ENCODE data around the gene DAGLA. TPM values are rescaled to one million over a fixed set of nuclear protein-coding genes. Genes with fewer than 3 reads are reported as not detected.

DAGLA gene
- total RNA-seq, 1 donor from 2014 or later: 4.6 TPM

DNA sequence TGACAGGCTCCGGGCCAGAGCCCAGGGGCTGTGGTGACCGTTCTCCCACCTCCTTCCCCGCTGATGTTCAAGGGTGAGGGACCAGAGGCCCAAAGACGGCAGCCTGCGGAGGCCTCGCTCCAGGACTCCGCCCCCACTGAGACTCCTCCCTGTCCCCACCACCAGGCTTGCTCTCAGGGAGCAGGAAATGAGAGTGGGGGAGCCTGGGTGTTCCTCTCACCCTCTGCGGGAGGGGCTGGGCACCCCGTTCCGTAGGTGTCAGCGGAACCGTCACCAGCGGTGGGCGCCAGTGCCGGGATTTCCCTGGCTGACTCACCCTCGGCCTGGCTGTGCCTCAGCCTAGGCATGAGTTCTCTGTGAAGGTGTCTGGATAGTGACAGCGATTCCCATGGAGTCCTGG, 15.7 kb downstream of the DAGLA start:
- peak; percentile 72 for DNase-seq (ENCODE audit: low read depth)
- no peak overlapping the region for H3K4me3 ChIP-seq (ENCODE audit: low read depth, low read length)
- no peaks in the 10 kb centered on the region for H3K27me3 ChIP-seq (ENCODE audit: control insufficient read depth, insufficient read depth, low read length)
- peak; percentile 12 for TF ChIP-seq CTCF (IDR thresholded peaks at IDR 0.05; ENCODE audit: insufficient read depth, low read length, poor library complexity, severe bottlenecking)
- H3K36me3 ChIP-seq (ENCODE audit: control insufficient read depth, insufficient read depth, low read length): no peaks in the 10 kb centered on the region

DNA sequence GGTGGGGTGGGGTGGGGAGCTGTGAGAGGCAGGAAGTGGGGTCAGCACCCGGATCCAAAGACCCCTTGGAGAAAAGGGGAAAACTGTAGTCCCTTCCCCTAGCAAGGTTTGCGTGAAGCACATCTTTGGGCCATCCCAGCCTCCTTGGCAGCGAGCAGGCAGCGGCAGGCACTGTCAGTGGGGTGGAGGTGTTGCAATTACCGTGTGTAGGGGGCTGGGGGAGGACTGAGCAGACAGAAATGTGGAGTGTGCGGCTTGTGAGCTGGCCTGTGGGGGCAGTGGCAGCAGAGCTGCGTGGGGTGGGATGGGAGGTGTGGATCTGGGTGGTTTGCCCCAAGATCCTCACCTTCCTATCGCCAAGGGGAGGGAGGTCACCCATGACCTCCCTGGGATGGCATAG, 16.4 kb downstream of the DAGLA start:
- no peak for TF ChIP-seq CTCF (IDR thresholded peaks at IDR 0.05; ENCODE audit: insufficient read depth, low read length, poor library complexity, severe bottlenecking)
- Histone ChIP-seq H3K4me3 (ENCODE audit: low read depth, low read length) (no peak overlapping the region), H3K27me3 (ENCODE audit: control insufficient read depth, insufficient read depth, low read length) (no peaks in the 10 kb centered on the region), H3K36me3 (ENCODE audit: control insufficient read depth, insufficient read depth, low read length) (no peaks in the 10 kb centered on the region)
- no peak for DNase-seq (ENCODE audit: low read depth)

DNA sequence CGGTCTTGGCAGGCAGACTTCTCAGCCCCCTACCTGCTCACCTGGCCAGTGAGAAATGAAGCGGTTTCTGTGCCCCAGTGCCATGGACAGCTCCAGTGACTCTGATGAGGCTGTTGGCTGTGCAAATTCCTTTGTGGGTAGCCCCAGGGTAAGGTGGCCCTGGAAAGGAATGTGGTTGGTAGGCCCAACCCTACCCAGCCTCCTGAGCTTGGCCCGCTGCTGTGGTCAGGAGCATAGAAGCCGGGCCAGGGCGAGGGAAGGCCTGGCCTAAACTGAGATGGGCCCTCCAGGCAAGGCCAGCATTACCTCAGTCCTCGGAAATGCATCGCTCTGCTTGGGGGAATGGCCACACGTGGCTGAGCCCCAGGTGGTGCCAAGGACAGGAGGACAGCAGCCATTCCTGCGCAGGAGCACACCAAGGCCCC, 16.9 kb downstream of the DAGLA start:
- DNase-seq (ENCODE audit: low read depth): peak; percentile 75
- TF ChIP-seq CTCF (IDR thresholded peaks at IDR 0.05; ENCODE audit: insufficient read depth, low read length, poor library complexity, severe bottlenecking): no peak

DNA sequence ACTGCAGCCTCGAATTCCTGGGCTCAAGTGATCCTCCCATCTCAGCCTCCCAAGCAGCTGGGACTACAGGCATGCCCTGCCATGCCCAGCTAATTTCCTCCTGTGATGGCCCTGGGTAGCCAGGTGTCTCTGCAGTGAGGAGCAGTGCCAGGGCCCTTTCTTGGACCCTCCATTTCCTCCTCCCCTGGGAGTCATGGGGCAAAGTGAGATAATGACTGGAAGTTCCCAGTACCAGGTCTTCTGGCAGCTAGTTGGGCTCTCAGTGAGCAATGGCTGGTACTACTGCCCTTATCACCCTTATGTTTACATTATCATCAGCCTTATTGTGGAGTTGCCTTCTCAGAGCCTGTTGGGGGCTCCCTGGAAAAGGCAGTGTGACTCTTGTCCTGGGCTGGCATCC, 17.6 kb downstream of the DAGLA start:
- Histone ChIP-seq H3K36me3 (ENCODE audit: control insufficient read depth, insufficient read depth, low read length) (no peaks in the 10 kb centered on the region), H3K4me3 (ENCODE audit: low read depth, low read length) (no peak overlapping the region), H3K27me3 (ENCODE audit: control insufficient read depth, insufficient read depth, low read length) (no peaks in the 10 kb centered on the region)
- DNase-seq (ENCODE audit: low read depth): no peak
- no peak for TF ChIP-seq CTCF (IDR thresholded peaks at IDR 0.05; ENCODE audit: insufficient read depth, low read length, poor library complexity, severe bottlenecking)

More for the DNA sequence above, 16.9 kb downstream of the DAGLA start:
- no peaks in the 10 kb centered on the region for H3K36me3 ChIP-seq (ENCODE audit: control insufficient read depth, insufficient read depth, low read length)
- H3K27me3 ChIP-seq (ENCODE audit: control insufficient read depth, insufficient read depth, low read length): no peaks in the 10 kb centered on the region
- no peak overlapping the region for H3K4me3 ChIP-seq (ENCODE audit: low read depth, low read length)

DNA sequence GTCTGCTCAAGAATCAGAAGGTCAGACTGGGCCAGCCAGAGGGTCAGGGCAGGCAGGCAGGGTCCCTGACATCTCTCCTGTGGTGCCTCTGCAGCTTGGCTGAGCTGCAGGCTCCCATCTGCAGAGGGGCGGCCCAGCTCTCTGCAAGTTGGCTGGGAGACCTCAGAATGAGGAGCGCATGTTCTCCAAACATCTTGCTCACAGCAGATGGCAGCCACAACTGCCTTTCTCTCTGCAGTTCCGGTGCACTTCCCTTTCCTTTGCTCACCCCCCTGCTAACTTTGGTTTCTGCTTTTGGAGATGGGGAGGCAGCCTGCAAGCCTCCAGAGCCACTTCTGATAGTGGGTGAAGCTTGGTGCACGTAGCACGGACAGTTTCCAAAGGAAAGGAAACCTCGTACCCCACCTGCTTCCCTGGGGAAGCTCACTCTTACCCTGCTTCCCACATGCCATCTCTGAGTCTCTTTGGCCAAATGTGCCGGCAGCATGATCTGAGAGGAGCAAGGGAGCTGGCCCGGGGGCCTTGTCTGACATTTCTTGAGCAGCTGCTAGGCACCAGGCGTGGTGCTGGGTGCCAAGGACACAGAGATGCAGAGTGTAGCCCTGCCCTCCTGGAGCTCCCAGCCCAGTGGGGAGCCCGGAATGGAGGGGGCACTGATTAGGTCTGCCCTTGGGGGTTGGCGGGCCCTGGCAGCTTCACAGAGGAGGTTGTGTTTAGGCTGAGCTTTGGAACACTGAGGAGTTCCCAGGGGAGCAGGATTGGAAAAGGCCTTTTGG, 18.2 kb downstream of the DAGLA start:
- no peaks in the 10 kb centered on the region for H3K27me3 ChIP-seq (ENCODE audit: control insufficient read depth, insufficient read depth, low read length)
- no peaks in the 10 kb centered on the region for H3K36me3 ChIP-seq (ENCODE audit: control insufficient read depth, insufficient read depth, low read length)
- DNase-seq (ENCODE audit: low read depth): no peak
- no peak overlapping the region for H3K4me3 ChIP-seq (ENCODE audit: low read depth, low read length)
- TF ChIP-seq CTCF (IDR thresholded peaks at IDR 0.05; ENCODE audit: insufficient read depth, low read length, poor library complexity, severe bottlenecking): no peak

- no peak for TF ChIP-seq CTCF (IDR thresholded peaks at IDR 0.05; ENCODE audit: insufficient read depth, low read length, poor library complexity, severe bottlenecking)
Measured at GRCh38 chr11:61699737-61700160, 19.6 kb downstream of the DAGLA start.

More at GRCh38 chr11:61699737-61700160, 19.6 kb downstream of the DAGLA start:
- DNase-seq (ENCODE audit: low read depth): no peak
- Histone ChIP-seq H3K4me3 (ENCODE audit: low read depth, low read length) (no peak overlapping the region), H3K36me3 (ENCODE audit: control insufficient read depth, insufficient read depth, low read length) (no peaks in the 10 kb centered on the region), H3K27me3 (ENCODE audit: control insufficient read depth, insufficient read depth, low read length) (no peaks in the 10 kb centered on the region)

Data from kidney epithelial cell (primary cell).